ENCODE data around the gene CFD.

Gene CFD

GRCh38 chr19:825897-826644 lies 33.4 kb upstream of the CFD start:
- CTCF ChIA-PET, result interaction anchor here (1.6 kb wide), 1 partner anchor 30 kb away, joined by 4 read pairs; no protein-coding TSS in a partner anchor
- TF ChIP-seq, protein P1, sequence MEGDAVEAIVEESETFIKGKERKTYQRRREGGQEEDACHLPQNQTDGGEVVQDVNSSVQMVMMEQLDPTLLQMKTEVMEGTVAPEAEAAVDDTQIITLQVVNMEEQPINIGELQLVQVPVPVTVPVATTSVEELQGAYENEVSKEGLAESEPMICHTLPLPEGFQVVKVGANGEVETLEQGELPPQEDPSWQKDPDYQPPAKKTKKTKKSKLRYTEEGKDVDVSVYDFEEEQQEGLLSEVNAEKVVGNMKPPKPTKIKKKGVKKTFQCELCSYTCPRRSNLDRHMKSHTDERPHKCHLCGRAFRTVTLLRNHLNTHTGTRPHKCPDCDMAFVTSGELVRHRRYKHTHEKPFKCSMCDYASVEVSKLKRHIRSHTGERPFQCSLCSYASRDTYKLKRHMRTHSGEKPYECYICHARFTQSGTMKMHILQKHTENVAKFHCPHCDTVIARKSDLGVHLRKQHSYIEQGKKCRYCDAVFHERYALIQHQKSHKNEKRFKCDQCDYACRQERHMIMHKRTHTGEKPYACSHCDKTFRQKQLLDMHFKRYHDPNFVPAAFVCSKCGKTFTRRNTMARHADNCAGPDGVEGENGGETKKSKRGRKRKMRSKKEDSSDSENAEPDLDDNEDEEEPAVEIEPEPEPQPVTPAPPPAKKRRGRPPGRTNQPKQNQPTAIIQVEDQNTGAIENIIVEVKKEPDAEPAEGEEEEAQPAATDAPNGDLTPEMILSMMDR (IDR thresholded peaks at IDR 0.05; ENCODE audit: insufficient read depth, low read length, missing control alignments), result no peak
- no peak for DNase-seq (ENCODE audit: low read depth, low spot score)
- H3K4me3 ChIP-seq (ENCODE audit: low read depth, low read length), result no peak overlapping the region
- POLR2A ChIA-PET, result no interaction called here

GRCh38 chr19:827314-827709 lies 32.2 kb upstream of the CFD start:
- ChIA-PET CTCF (interaction anchor here (1.6 kb wide), 1 partner anchor 29 kb away, joined by 4 read pairs; no protein-coding TSS in a partner anchor), POLR2A (no interaction called here)
- no peak for DNase-seq (ENCODE audit: low read depth, low spot score)
- TF ChIP-seq, protein P1 (IDR thresholded peaks at IDR 0.05; ENCODE audit: insufficient read depth, low read length, missing control alignments), result no peak
- H3K4me3 ChIP-seq (ENCODE audit: low read depth, low read length), result no peak overlapping the region

DNA sequence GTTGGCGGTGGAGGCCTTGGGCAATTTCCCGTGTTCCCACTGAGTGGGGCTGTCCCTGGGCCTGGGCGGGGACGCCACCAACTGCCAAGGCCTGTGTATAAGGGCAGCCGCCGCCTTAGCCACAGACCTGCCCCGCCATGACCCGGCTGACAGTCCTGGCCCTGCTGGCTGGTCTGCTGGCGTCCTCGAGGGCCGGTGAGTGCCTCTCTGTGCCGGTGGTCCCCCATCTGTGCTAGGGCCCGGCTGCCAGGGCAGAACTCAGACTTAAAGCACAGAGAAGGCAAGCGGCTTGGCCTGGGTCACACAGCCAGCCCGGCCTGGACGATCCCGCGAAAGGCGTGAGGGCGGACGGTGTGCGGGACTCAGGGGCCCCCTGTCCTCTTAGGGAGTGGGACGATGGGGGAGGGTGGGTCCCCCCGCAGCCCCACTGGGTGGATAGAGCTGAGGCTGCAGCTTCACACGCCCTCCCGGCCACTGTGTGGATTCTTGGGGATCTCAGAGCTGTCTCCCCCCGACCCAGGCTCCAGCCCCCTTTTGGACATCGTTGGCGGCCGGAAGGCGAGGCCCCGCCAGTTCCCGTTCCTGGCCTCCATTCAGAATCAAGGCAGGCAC lies 31.6 kb upstream of the CFD start, which contains the start of gene AZU1:
AZU1 (plus strand) TSS at position 128 of the 612 bp plus-strand sequence; CDS start at position 138, 10 bp downstream.
- H3K4me3 ChIP-seq (ENCODE audit: low read depth, low read length), result no peak within 1 kb of the TSS
- POLR2A ChIA-PET, result no interaction called here
- TF ChIP-seq, protein P1 (IDR thresholded peaks at IDR 0.05; ENCODE audit: insufficient read depth, low read length, missing control alignments), result no peak
- CTCF ChIA-PET, result no interaction called here
- DNase-seq (ENCODE audit: low read depth, low spot score), result no peak

DNA sequence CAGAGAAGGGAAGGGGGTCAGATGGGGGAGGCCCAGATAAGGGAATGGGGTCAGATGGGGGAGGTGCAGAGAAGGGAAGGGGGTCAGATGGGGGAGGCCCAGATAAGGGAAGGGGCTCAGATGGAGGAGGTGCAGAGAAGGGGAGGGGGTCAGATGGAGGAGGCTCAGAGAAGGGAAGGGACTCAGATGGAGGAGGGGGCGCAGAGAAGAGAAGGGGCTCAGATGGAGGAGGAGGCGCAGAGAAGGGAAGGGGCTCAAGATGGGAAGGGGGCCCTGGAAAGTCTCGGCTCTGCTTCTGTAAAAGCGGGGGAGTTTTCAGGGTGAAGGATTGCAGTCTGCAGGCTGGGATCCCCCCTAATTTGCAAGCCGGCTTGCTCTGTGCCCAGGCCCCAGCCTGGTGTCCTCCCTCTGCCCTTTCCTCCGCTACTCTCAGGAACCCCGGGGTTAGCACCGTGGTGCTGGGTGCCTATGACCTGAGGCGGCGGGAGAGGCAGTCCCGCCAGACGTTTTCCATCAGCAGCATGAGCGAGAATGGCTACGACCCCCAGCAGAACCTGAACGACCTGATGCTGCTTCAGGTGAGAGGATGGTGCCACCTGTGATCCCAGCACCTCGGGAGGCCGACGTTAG lies 30.2 kb upstream of the CFD start:
- TF ChIP-seq, protein P1 (IDR thresholded peaks at IDR 0.05; ENCODE audit: insufficient read depth, low read length, missing control alignments), result no peak
- POLR2A ChIA-PET, result no interaction called here
- no peak overlapping the region for H3K4me3 ChIP-seq (ENCODE audit: low read depth, low read length)
- CTCF ChIA-PET, result no interaction called here
- DNase-seq (ENCODE audit: low read depth, low spot score), result no peak

- TF ChIP-seq, protein P1 (IDR thresholded peaks at IDR 0.05; ENCODE audit: insufficient read depth, low read length, missing control alignments), result no peak
- no peak overlapping the region for H3K4me3 ChIP-seq (ENCODE audit: low read depth, low read length)
- CTCF ChIA-PET, result interaction anchor here (0.9 to 1.5 kb wide), 3 partner anchors 19 to 58 kb away, joined by 3 to 4 read pairs (median 4); no protein-coding TSS in a partner anchor
- POLR2A ChIA-PET, result no interaction called here
- DNase-seq (ENCODE audit: low read depth, low spot score), result no peak
Observed at GRCh38 chr19:831407-832369, 27.8 kb upstream of the CFD start.
